Measurements from ENCODE around the gene PHOX2B.
"Not testable (repeated sequence)": the region's sequence is repeated elsewhere in the genome, so short reads cannot be mapped to it uniquely, and the experiment has no call there.

The PHOX2B gene

GRCh38 chr4:41747230-41748055 is 1.1 kb downstream of the PHOX2B start:
- no peak for DNase-seq

GRCh38 chr4:41746440-41747229 is 1.9 kb downstream of the PHOX2B start:
- DNase-seq, result no peak

GRCh38 chr4:41746025-41746439 is 2.5 kb downstream of the PHOX2B start:
- no peak for DNase-seq

- DNase-seq, result no peak
Measured at GRCh38 chr4:41745292-41746024, 3.1 kb downstream of the PHOX2B start.

GRCh38 chr4:41744572-41745291 is 3.8 kb downstream of the PHOX2B start:
- no peak for DNase-seq

GRCh38 chr4:41741354-41741753 is 7.2 kb downstream of the PHOX2B start:
- DNase-seq, result no peak

- not testable (repeated sequence) for DNase-seq
Measured at GRCh38 chr4:41737491-41737890, 11.0 kb downstream of the PHOX2B start.

DNA sequence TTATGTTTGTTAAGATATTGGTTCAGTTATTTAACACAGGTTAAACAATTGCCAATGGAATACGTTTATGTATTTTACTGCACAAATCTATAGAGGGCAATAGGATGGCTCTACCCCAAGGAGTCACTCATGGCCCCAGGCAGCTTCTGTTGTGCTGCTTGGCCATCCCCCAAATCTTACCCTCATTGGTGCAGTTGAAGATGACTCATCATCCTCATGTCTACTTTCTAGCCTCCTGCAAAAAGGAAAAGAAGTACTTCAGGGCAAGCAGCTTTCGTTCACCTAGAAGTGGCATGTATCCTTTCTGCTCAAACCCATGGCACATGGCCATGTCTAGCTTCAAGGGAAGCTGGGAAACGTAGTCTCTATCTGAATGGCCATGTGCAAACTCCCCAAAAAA is 14.2 kb downstream of the PHOX2B start:
- no peak for DNase-seq

DNA sequence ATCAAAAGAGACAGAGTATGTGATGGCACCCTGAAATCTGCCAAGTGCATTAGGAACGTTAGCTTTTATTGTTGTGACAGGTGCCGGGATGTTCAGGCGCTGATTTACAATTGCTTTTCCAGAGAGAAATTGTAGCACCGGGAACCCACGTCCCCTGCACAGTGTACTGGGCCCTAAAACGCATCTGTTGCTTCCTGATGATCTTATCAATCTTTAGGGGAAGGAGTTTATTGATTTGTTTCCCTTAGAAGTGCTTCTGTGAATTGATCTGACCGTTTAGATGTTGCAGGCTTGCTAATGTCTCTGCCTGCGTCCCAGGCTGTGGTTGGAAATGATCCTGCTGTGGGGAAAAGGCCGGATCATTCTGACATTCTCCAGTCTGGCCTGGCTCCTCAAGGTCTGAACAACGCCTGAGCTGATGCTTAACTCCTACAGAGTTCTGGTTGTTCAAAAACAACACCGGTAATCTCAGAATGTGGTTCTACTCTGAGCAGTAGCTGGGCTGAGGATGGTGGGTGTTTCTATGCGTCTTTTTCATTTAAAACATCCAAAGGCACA is 16.9 kb downstream of the PHOX2B start:
- no peak for DNase-seq

DNA sequence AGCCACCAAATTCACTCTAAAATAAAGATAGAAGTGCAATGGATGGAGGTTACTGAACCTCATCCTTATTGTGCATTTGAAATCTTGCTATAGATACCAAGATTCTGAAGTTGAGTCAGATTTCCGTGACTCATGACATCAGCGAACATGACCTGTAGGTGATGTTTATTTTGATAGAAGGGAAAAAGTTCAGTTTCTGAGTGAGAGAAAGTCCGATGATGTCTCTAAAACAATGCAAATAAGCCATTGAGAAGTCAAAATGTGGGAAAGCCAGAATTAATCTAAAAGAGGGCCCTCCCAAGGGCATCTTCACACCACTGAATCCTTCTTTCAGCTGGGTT is 20.0 kb downstream of the PHOX2B start:
- DNase-seq, result no peak

DNA sequence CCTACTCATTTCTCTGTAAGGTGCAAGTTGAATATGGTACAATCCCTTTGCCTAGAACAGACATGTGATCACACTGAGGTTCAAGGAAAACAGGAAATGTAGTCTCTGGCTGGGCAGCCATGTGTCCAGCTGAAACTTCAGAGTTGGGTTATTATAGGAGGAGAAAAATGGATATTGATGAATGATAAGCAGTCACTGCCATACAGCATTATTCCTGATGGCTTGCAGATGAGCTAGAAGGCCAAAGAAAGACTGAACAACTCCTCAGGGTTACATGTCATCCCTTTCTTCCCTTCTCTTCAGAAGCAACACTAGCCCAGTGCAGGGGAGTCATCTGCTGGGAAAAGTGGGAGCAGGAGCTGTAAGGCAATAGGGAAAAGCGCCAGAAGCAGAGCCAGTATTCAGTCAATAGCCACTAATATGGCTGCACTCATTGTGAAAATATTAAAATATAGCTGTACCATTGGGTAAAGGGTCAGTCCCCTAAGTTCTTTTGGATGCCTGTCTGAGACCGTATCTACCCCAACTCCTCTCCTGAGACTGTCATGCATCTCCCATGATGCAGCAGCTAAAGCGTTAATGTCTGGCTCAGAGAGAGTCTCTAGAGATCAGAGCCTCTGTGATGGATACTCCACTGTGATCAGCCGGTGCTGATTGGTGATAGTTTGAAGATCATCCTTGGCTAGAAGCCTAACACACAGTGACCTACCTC is 20.5 kb downstream of the PHOX2B start:
- DNase-seq, result no peak

DNA sequence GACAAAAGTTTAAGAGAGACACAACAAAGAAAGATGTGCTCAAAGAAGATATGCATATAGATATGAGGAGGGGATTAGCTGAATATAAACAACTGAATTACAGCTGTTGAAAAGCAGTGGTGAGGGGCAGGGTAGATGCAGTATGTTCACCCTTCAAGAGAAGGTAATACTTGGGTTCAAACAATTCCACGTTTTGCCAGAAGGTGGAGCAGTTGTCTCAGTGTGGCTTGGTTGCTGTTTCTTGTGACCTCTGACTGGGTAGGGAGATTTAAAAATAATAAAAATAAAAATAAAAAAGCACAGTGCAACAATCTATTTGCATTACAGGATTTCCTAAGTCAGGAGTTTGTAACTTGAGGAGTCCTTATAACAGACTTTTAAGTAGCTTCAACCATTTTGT is 23.3 kb downstream of the PHOX2B start:
- DNase-seq, result no peak

DNA sequence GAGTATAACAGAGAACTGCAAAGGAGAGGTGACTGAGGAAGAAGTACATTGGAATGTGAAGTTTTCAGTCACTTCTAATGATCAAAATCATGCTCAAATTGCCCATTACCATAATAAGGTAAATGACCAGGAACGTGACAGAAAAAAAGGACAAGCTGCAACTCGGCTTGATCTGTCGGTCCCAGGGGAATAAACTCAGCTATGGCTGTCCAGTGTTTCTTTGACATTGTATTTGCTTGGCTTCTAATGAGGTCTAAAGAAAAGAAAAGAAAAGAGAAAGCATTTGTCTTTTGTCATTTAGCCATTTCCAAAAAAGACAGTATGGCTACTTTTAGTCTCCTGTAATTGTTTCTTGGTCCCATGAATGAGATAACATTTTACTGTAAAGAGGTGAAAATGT is 25.2 kb downstream of the PHOX2B start:
- DNase-seq, result no peak

DNA sequence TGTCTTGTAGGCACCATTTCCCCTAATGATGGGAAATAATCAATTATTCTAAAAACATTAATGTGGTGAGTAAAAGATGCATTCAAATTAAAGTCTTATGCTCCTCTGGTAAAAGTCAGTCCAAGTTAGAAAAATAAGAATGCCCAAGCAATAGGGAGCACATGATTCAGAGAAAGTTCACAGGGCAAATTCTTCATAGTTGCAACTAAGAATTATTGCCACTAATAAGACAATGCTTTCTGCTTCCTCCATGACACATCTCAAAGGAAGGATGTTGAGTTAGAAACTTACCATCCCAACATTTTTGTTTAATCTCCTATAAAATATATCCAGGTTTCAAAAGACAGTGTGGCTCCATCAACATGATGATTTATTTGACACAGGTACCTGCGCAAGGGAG is 26.3 kb downstream of the PHOX2B start:
- no peak for DNase-seq

DNA sequence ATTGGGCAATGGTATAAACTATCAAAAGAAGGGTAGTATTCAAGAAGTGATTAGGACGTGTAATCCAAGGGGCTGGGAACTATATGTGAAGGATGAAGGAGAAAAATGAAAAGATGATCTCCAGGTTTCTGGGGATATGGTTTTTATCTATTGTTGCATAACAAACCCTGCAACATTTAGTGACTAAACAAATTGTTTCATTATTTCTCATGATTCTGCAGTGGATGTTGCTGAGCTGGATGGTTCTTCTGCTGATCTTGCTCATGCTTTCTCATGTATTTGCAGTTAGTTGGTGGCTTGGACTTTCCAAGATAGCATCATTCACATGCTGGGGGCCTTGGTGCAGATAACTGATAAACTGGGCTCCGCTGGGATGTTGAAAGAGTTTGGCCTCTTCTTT is 29.1 kb downstream of the PHOX2B start:
- no peak for DNase-seq

- DNase-seq, result no peak
Measured at GRCh38 chr4:41718907-41719306, 29.6 kb downstream of the PHOX2B start.

- DNase-seq, result no peak
Measured at GRCh38 chr4:41715155-41715554, 33.4 kb downstream of the PHOX2B start.

DNA sequence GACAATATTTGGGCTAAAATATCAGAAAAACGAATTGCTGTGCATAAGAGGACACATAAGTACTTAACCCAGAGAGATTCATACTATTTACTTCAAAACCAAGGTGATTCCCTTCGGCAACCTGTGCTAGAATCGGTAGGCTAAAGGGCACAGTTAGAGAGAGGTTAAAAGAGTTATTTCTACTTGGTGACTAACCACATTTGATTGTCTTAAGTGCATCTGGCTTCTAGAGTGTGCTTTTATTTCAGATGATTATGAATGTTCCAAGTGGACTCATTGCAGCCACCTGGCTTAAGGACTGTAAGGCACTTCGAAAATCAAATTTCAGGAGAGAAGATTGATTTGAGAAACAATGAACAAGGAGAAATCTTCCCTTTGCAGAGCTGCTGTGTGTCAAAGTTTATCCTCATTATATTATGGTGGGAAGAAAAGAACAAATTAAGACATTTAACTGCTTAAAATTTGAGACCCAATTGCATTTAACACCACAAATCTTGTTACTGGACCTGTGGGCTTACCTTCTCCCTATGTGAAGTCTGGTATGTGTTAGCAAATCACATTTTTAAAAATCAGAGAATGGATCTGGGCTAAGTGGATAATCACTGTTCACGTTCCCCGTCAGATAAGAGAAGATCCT is 34.0 kb downstream of the PHOX2B start:
- no peak for DNase-seq

GRCh38 chr4:41713768-41714167 is 34.8 kb downstream of the PHOX2B start:
- DNase-seq, result no peak

DNA sequence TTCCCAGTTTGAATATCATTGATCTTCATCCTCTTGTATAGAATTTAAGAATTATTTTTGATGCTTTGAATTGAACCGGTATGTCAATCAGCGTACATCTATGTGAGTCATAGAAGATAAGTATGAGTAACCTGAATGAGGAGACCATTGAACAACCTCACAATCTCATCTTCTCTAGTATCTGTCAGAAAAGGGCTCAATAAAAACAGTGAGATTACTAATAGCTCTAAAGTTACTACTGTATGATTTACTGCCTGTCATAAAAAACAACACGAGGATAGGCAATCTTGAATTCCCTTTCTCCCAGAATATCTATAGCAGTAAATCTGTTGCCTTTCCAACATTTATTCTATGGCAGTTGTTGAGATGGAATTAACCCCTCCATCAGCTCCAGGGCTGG is 36.1 kb downstream of the PHOX2B start:
- no peak for DNase-seq

- not testable (repeated sequence) for DNase-seq
Measured at GRCh38 chr4:41711654-41712053, 36.9 kb downstream of the PHOX2B start.

All from suppressor macrophage treated with lipopolysaccharide for 1 hour (primary cell).